ENCODE results near the gene TMEM120B.
"Not testable (repeated sequence)": the region's sequence is repeated elsewhere in the genome, so short reads cannot be mapped to it uniquely, and the experiment has no call there.

- TF ChIP-seq CTCF (IDR thresholded peaks at IDR 0.05; ENCODE audit: low read depth, low read length, poor library complexity, severe bottlenecking); EZH2phosphoT487 (IDR thresholded peaks at IDR 0.05; ENCODE audit: borderline replicate concordance, low read length): not testable (repeated sequence)
These were observed 32.8 kb upstream of the TMEM120B start for GRCh38 chr12:121679661-121680197.

All from DOHH2 (cell line).